ENCODE results near the gene MEF2A.

The MEF2A gene

GRCh38 chr15:99537344-99537743, 28.4 kb upstream of the MEF2A start:
- H3K27ac ChIP-seq (ENCODE audit: extremely low read depth, low read depth, low read length) = no peak overlapping the region
- no peak overlapping the region for H3K4me3 ChIP-seq (ENCODE audit: low read depth, low read length)
- no peaks in the 10 kb centered on the region for H3K36me3 ChIP-seq (ENCODE audit: control insufficient read depth in 2 of 2, insufficient read depth in 1 of 2, low read length in 2 of 2)
- ChIA-PET CTCF (no interaction called here), POLR2A (no interaction called here)
- TF ChIP-seq ZBTB21 (tag by site-specific recombination; IDR thresholded peaks at IDR 0.05) (no peak), ZNF148 (tag by site-specific recombination; IDR thresholded peaks at IDR 0.05; ENCODE audit: borderline replicate concordance) (no peak), SALL2 (tag by site-specific recombination; IDR thresholded peaks at IDR 0.05; ENCODE audit: borderline replicate concordance) (no peak), ZBTB6 (tag by site-specific recombination; IDR thresholded peaks at IDR 0.05) (no peak), BCL11B (tag by site-specific recombination; IDR thresholded peaks at IDR 0.05; ENCODE audit: low read depth) (no peak), ZSCAN4 (tag by site-specific recombination; IDR thresholded peaks at IDR 0.05) (no peak), ZNF292 (tag by site-specific recombination; IDR thresholded peaks at IDR 0.05; ENCODE audit: borderline replicate concordance, low read depth) (no peak), ZBTB11 (tag by site-specific recombination; conservative IDR thresholded peaks at IDR 0.05; ENCODE audit: low read depth) (no peak), ZNF350 (tag by site-specific recombination; IDR thresholded peaks at IDR 0.05) (no peak), ZNF311 (tag by site-specific recombination; IDR thresholded peaks at IDR 0.05; ENCODE audit: borderline replicate concordance) (no peak), ZNF571 (tag by site-specific recombination; IDR thresholded peaks at IDR 0.05) (no peak), ZNF670 (tag by site-specific recombination; IDR thresholded peaks at IDR 0.05; ENCODE audit: low read depth) (no peak), ZNF510 (tag by site-specific recombination; IDR thresholded peaks at IDR 0.05; ENCODE audit: insufficient replicate concordance) (no peak), CTCF (tag by site-specific recombination; IDR thresholded peaks at IDR 0.05) (no peak), ZXDB (tag by site-specific recombination; IDR thresholded peaks at IDR 0.05) (no peak), ZNF623 (tag by site-specific recombination; IDR thresholded peaks at IDR 0.05) (no peak), ZNF248 (tag by site-specific recombination; IDR thresholded peaks at IDR 0.05) (no peak), ZNF560 (tag by site-specific recombination; IDR thresholded peaks at IDR 0.05; ENCODE audit: borderline replicate concordance) (no peak), SP2 (tag by site-specific recombination; IDR thresholded peaks at IDR 0.05) (no peak), ZNF645 (tag by site-specific recombination; IDR thresholded peaks at IDR 0.05) (no peak)
- 0 out of 2 replicates have a peak, but pooled peaks cover 2% of the 10 kb centered on the region for H3K9me3 ChIP-seq (ENCODE audit: control insufficient read depth, insufficient read depth, low read depth, low read length)
- H3K4me1 ChIP-seq (ENCODE audit: control insufficient read depth, insufficient read depth, low read length) = no peaks in the 10 kb centered on the region

Measured in HEK293 (cell line).